B cell (primary cell): ENCODE measurements around the gene CNTNAP2. TPM values are rescaled to one million over a fixed set of nuclear protein-coding genes. Genes with fewer than 3 reads are reported as not detected.

Source experiments
- ATAC-seq: fragments of 200-7000 bp; cut with Tn5 transposase; one replicate; pipeline ENCODE4 v1.10.0; 2021; ENCODE audit warnings: low read depth, mild to moderate bottlenecking, moderate number of reproducible peaks, moderate library complexity
- CTCF ChIA-PET: fragments of 350-600 bp; sonication (Branson Sonifier 250); formaldehyde crosslinking; loops from one replicate; lab custom pipeline; 2021; ENCODE audit warnings: antibody characterized with exemption, inconsistent platforms; lab: Charles Lee
- POLR2A ChIA-PET: fragments of 350-600 bp; sonication (Branson Sonifier 250); formaldehyde crosslinking; loops from one replicate; lab custom pipeline; 2021; ENCODE audit warnings: antibody characterized with exemption; lab: Charles Lee
- DNase-seq: peaks from one replicate; pipeline ENCODE4 v3.0.0; 2013
- H2AFZ ChIP-seq: 2 replicates; pipeline ENCODE4 v1.6.1; 2012; ENCODE audit warnings: mild to moderate bottlenecking, low read depth, low read length; ENCODE audit not compliant: insufficient read depth, poor library complexity, severe bottlenecking
- H3K27ac ChIP-seq, 2 donors: 1 replicate in 1 of 2; 2 replicates in 1 of 2; pipeline ENCODE4 v1.5.1; 2012 to 2013; ENCODE audit warnings: low read length in 2 of 2, mild to moderate bottlenecking in 2 of 2, moderate library complexity in 1 of 2
- H3K27me3 ChIP-seq, 4 experiments: fragments of 200-600 bp in 1 of 4; sonication (generic) in 1 of 4; replicated peaks in 1 of 4; 1 replicate in 2 of 4; 2 replicates in 2 of 4; pipeline versions ENCODE4 v1.6.1 to v1.7.0; 2013 to 2016; ENCODE audit warnings: low read length in 3 of 4, mild to moderate bottlenecking in 2 of 4, mixed read lengths in 1 of 4, moderate library complexity in 1 of 4; ENCODE audit not compliant: insufficient read depth in 4 of 4, control insufficient read depth in 3 of 4; ENCODE audit errors: control extremely low read depth in 1 of 4
- H3K36me3 ChIP-seq, 2 experiments: replicated peaks in 1 of 2; 1 replicate in 1 of 2; 2 replicates in 1 of 2; pipeline versions ENCODE4 v1.6.1 to v1.7.1; 2013; ENCODE audit warnings: low read length in 1 of 2; ENCODE audit not compliant: insufficient read depth in 2 of 2, control insufficient read depth in 1 of 2; ENCODE audit errors: control extremely low read depth in 1 of 2, extremely low read depth in 1 of 2
- H3K4me1 ChIP-seq, 2 donors: fragments of 200-600 bp in 1 of 2; sonication (generic) in 1 of 2; 1 replicate in 1 of 2; 2 replicates in 1 of 2; pipeline versions ENCODE4 v1.5.1 to v1.6.1; 2013 to 2017; ENCODE audit warnings: low read length in 2 of 2; ENCODE audit not compliant: control insufficient read depth in 2 of 2, insufficient read depth in 2 of 2
- H3K4me2 ChIP-seq: replicated peaks from 2 replicates; pipeline ENCODE3; 2012; ENCODE audit warnings: mild to moderate bottlenecking, low read depth, low read length; ENCODE audit not compliant: poor library complexity, severe bottlenecking
- H3K4me3 ChIP-seq, 5 experiments: fragments of 200-600 bp in 1 of 5; sonication (generic) in 1 of 5; 1 replicate in 3 of 5; 2 replicates in 2 of 5; pipeline versions ENCODE4 v1.5.1 to v1.7.0; 2011 to 2016; ENCODE audit warnings: low read length in 4 of 5, mild to moderate bottlenecking in 4 of 5, low read depth in 2 of 5, control low read depth in 1 of 5, moderate library complexity in 1 of 5; ENCODE audit not compliant: insufficient read depth in 1 of 5; ENCODE audit errors: control extremely low read depth in 1 of 5, extremely low read depth in 1 of 5
- H3K79me2 ChIP-seq: fragments of 200-600 bp; sonication (generic); one replicate; pipeline ENCODE4 v1.6.0; 2016; ENCODE audit warnings: low read length; ENCODE audit not compliant: control insufficient read depth, insufficient read depth
- H3K9ac ChIP-seq: fragments of 200-600 bp; sonication (generic); 2 replicates; pipeline ENCODE4 v1.6.1; 2017; ENCODE audit warnings: mild to moderate bottlenecking, low read length, moderate library complexity
- H3K9me3 ChIP-seq, 3 donors: one replicate each; pipeline versions ENCODE4 v1.6.1 to v1.7.1; 2013; ENCODE audit warnings: low read length in 2 of 3; ENCODE audit not compliant: control insufficient read depth in 2 of 3, insufficient read depth in 1 of 3; ENCODE audit errors: control extremely low read depth in 1 of 3
- H4K20me1 ChIP-seq: 2 replicates; pipeline ENCODE4 v1.6.0; 2012; ENCODE audit warnings: mild to moderate bottlenecking, low read length; ENCODE audit not compliant: insufficient read depth, control insufficient read depth, poor library complexity, severe bottlenecking
- H3K27ac Mint-ChIP-seq: one replicate; pipeline ENCODE4 v1.8.0; 2021; ENCODE audit warnings: mixed read lengths
- H3K27me3 Mint-ChIP-seq: one replicate; pipeline ENCODE4 v1.8.0; 2021; ENCODE audit warnings: mixed read lengths
- H3K4me1 Mint-ChIP-seq: one replicate; pipeline ENCODE4 v1.8.0; 2021; ENCODE audit warnings: mixed read lengths
- H3K4me3 Mint-ChIP-seq: one replicate; pipeline ENCODE4 v1.8.0; 2021; ENCODE audit warnings: mixed read lengths
- H3K9me3 Mint-ChIP-seq: one replicate; pipeline ENCODE4 v1.8.0; 2022; ENCODE audit warnings: mixed read lengths; ENCODE audit not compliant: insufficient read depth
- CTCF ChIP-seq: fragments of 200-600 bp; IDR thresholded peaks from one replicate; pipeline ENCODE4 v1.8.0; 2022; ENCODE audit warnings: antibody characterized with exemption, mild to moderate bottlenecking
- EZH2 ChIP-seq: IDR thresholded peaks from 2 replicates; pipeline ENCODE4 v1.6.1; 2012; ENCODE audit warnings: borderline replicate concordance, low read depth, mild to moderate bottlenecking, moderate library complexity, low read length; ENCODE audit not compliant: insufficient read depth, poor library complexity, severe bottlenecking
- WGBS: methylation state at CpG from one replicate; pipeline ENCODE4 v1.1.5; 2013; ENCODE audit warnings: missing lambda C conversion rate; ENCODE audit not compliant: insufficient coverage; 5-methylcytosine and 5-hydroxymethylcytosine counted together
- intact Hi-C: fragments of 100-400 bp; cut with micrococcal nuclease; formaldehyde crosslinking; loops from one replicate; pipeline ENCODE4 v1.10.0; 2022
- polyA plus RNA-seq: library from polyadenylated mRNA; depleted of rRNA; stranded (reverse); fragments of >200 nt; gene quantifications from 2 replicates; pipeline ENCODE4 v1.2.3, GENCODE V29; 2012
- total RNA-seq, 2 donors: library from RNA; stranded (reverse); fragments of 120-200 nt in 1 of 2; gene quantifications; 1 replicate in 1 of 2; 2 replicates in 1 of 2; pipeline versions ENCODE4 v1.2.3 to v1.2.4, GENCODE V29; 2013 to 2022

Gene CNTNAP2
- total and polyA plus RNA-seq, 2 donors (not counting 1 experiment from before 2014, with no cell fraction given) = 7.4 to 16.6 TPM

GRCh38 chr7:147207988-147208387 is 1091.4 kb downstream of the CNTNAP2 start:
- H3K4me1 Mint-ChIP-seq = no peaks in the 10 kb centered on the region
- H3K27me3 Mint-ChIP-seq = no peaks in the 10 kb centered on the region
- Histone ChIP-seq H3K27ac (no peak overlapping the region), H3K4me1 (no peaks in the 10 kb centered on the region), H3K79me2 (no peaks in the 10 kb centered on the region), H3K9ac (no peak overlapping the region), H2AFZ (no peak overlapping the region), H3K4me3 (no peak overlapping the region), H3K27me3 (no peaks in the 10 kb centered on the region), H3K36me3 (no peaks in the 10 kb centered on the region), H3K9me3 (no peaks in the 10 kb centered on the region), H4K20me1 (no peaks in the 10 kb centered on the region), H3K4me2 (no peak overlapping the region)
- no peaks in the 10 kb centered on the region for H3K9me3 Mint-ChIP-seq
- POLR2A ChIA-PET = no interaction called here
- H3K27ac Mint-ChIP-seq = no peak overlapping the region
- intact Hi-C loops = no loop called here
- no CpG with 5 or more reads among the region's 1 CpG for WGBS
- CTCF ChIA-PET = no interaction called here
- H3K4me3 Mint-ChIP-seq = no peak overlapping the region
- TF ChIP-seq CTCF (no peak), EZH2 (no peak)
- ATAC-seq (no peak), DNase-seq (no peak)

DNA sequence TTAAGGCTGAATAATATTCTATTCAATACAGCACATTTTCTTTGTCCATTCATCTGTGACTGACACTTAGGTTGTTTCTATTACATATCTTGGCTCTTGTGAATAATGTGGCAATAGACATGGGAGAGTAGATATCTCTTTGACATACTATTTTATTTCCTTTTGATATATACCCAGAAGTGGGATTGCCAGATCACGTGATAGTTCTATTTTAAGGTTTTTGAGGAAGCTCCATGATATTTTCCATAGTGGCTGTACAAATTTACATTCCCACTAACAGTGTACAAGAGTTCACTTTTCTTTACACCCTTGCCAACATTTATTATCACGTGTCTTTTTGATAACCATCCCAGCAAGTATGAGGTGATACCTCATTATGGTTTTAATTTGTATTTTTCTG is 1114.7 kb downstream of the CNTNAP2 start:
- no peaks in the 10 kb centered on the region for H3K27me3 Mint-ChIP-seq
- H3K4me1 Mint-ChIP-seq = no peaks in the 10 kb centered on the region
- no peaks in the 10 kb centered on the region for H3K36me3 ChIP-seq
- H3K4me2 ChIP-seq = no peak overlapping the region
- no peaks in the 10 kb centered on the region for H3K9me3 ChIP-seq
- ChIA-PET CTCF (no interaction called here), POLR2A (no interaction called here)
- no CpG with 5 or more reads among the region's 2 CpGs for WGBS
- TF ChIP-seq EZH2 (no peak), CTCF (no peak)
- no peak overlapping the region for H3K9ac ChIP-seq
- H3K4me3 Mint-ChIP-seq = no peak overlapping the region
- peaks cover 4% of the 10 kb centered on the region for H3K9me3 Mint-ChIP-seq
- no peak overlapping the region for H3K27ac Mint-ChIP-seq
- DNase-seq (no peak), ATAC-seq (no peak)
- H2AFZ ChIP-seq = no peak overlapping the region
- H3K27ac ChIP-seq = no peak overlapping the region
- no peaks in the 10 kb centered on the region for H3K4me1 ChIP-seq
- no peaks in the 10 kb centered on the region for H3K79me2 ChIP-seq
- no peaks in the 10 kb centered on the region for H3K27me3 ChIP-seq
- no peak overlapping the region for H3K4me3 ChIP-seq
- intact Hi-C loops = no loop called here
- no peaks in the 10 kb centered on the region for H4K20me1 ChIP-seq
